Panc1 (cell line): ENCODE data around the gene CDH23.

Experiments
- CTCF ChIP-seq: fragments of 450-650 bp; IDR thresholded peaks from 2 replicates; pipeline ENCODE4 v1.5.1; 2017; ENCODE audit warnings: mild to moderate bottlenecking
- POLR2AphosphoS5 ChIP-seq: IDR thresholded peaks from 2 replicates; pipeline ENCODE4 v1.6.1; 2012; ENCODE audit warnings: mild to moderate bottlenecking, low read depth, low read length, moderate library complexity

DNA sequence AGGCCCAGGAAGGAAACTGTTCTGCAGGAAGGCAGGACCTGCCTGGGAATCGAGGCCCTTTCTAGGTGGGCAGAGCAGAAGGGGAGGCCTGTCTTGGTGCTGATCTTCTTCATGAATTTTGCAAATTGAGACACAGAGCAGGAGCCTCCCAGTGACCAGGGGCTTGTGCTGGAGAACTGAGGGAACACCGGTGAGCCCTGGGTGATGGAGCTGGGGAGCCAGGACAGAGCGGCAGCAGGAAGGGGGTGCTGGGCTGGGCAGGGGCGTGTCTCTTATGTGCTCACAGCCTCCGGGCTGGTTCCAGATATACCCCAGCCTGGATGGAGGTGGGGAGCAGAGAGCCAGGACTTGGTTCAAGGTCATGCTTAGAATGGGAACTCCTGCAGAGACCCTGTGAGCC is 182.9 kb downstream of the CDH23 start:
- TF ChIP-seq CTCF (no peak), POLR2AphosphoS5 (no peak)
